ENCODE measurements around the gene DTNB. TPM values are rescaled to one million over a fixed set of nuclear protein-coding genes. Genes with fewer than 3 reads are reported as not detected.

The DTNB gene
- total RNA-seq, 2 donors from 2014 or later: 5.0 to 6.9 TPM

DNA sequence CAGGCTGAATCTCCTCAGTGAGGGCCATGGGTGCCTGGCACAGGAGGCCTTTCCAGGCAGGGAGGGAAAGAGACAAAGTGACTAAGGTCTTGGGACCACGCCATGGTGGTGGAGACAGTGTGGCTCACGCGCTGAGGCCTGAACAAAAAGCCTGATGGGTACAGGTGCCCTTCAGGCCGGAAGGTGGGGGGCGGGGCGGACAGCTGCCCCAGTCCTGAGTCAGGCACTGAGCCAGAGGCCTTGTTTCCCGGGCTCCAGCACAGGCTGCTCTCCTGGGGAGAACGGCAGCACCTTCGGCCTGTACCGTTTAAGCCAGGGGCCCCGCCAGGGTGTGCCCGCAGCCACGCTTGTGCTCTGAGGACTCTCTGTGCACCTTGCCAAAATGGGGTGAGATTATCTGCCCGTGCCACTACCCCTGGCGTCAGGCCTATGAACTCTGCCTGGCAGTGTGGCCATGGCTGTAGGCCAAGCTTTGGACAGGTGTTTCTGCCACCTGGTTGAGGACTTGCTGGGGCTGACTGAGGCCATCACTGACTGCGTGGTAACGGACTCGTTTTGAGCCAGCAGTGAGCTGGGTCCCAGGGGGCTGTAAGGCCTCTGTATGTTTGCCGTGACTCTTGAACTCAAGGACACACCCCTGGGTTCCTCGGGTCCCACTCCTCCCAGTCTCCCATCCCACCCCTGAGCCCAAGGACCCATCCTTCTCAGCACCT lies 300.0 kb downstream of the DTNB start:
- DNase-seq: peak; percentile 57 to 58
- peak; percentile 54 for ATAC-seq
- intact Hi-C loops (cut with DNase I, micrococcal nuclease): no loop called here

- ATAC-seq (no peak), DNase-seq (peak in 1 of 2 donors; percentile 24)
- intact Hi-C loops (cut with DNase I, micrococcal nuclease): no loop called here
These were observed 300.7 kb downstream of the DTNB start for GRCh38 chr2:25372405-25373268.

- intact Hi-C loops (cut with DNase I, micrococcal nuclease): no loop called here
- ATAC-seq (peak; percentile 54), DNase-seq (peak in 1 of 2 donors; percentile 24)
These were observed 301.8 kb downstream of the DTNB start for GRCh38 chr2:25371253-25372241.

- ATAC-seq: no peak
- intact Hi-C loops (cut with DNase I, micrococcal nuclease): no loop called here
- DNase-seq: no peak
These were observed 303.5 kb downstream of the DTNB start for GRCh38 chr2:25369876-25370275.

- no peak for DNase-seq
These were observed 303.9 kb downstream of the DTNB start for GRCh38 chr2:25369439-25369838.

GRCh38 chr2:25368660-25369059 lies 304.7 kb downstream of the DTNB start:
- ATAC-seq (no peak), DNase-seq (no peak)
- intact Hi-C loops (cut with DNase I, micrococcal nuclease): no loop called here

More at GRCh38 chr2:25369439-25369838, 303.9 kb downstream of the DTNB start:
- intact Hi-C loops (cut with DNase I, micrococcal nuclease): no loop called here
- ATAC-seq: no peak

DNA sequence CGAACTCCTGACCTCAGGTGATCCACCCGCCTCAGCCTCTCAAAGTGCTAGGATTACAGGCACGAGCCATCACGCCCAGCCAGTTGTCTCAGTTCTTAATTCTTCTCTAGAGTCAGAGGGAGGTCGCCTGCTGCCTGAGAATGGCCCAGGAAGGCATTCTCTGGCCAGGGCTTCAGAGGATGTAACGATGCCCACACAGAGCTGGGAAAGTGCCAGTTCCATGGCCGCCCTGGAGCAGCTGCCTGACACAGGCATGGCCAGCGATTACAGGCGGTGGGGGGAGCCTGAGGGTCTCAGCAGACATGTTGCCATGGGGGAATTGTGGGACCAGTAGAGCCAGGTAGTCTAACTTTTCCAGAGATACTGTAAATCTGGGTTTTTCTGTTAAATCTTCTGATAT lies 306.1 kb downstream of the DTNB start:
- DNase-seq (no peak), ATAC-seq (no peak)
- intact Hi-C loops (cut with DNase I, micrococcal nuclease): no loop called here

DNA sequence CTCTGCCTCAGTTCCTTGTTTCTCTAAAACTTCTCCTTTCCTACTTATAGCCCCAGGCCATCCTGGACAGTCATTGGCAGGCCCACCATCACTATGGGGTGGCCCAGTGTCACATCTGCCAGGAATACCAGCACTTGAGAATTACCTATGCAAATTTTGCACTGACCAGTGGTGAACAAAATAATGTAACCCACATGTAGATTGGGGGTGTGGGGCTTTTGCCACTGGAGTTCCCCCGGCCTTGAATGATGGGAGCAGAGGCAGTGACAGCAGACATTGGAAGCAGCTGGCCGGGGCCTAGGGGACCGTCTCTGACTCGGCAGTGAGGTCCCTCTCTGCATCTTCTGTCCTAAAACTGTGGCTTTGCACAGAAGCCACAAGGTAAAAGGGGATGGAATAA lies 306.7 kb downstream of the DTNB start:
- intact Hi-C loops (cut with DNase I, micrococcal nuclease): no loop called here
- ATAC-seq: no peak
- DNase-seq: no peak

- no peak for ATAC-seq
These were observed 308.1 kb downstream of the DTNB start for GRCh38 chr2:25365241-25365640.

DNA sequence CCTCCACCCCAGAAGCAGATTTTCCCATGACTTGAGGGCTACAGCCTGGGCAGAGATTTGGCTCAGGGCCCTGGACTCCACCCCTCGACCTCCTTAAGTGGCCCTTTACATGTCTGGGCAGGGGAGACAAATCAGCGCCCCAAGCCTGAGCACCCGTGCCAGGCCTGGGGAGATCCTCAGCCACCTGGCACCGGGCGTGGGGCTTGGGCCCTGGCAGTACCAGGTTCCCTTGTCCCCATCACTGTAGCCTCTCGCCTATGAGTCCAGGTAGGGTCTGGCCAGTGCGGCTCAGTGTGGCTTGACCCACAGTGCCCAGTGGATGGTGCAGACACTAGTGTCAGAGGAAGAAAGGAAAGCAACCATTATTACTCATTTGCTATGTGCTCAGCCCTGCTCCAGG lies 309.6 kb downstream of the DTNB start:
- ATAC-seq: no peak
- DNase-seq: no peak
- intact Hi-C loops (cut with DNase I, micrococcal nuclease): no loop called here

More at GRCh38 chr2:25365241-25365640, 308.1 kb downstream of the DTNB start:
- intact Hi-C loops (cut with DNase I, micrococcal nuclease): no loop called here
- DNase-seq: no peak

DNA sequence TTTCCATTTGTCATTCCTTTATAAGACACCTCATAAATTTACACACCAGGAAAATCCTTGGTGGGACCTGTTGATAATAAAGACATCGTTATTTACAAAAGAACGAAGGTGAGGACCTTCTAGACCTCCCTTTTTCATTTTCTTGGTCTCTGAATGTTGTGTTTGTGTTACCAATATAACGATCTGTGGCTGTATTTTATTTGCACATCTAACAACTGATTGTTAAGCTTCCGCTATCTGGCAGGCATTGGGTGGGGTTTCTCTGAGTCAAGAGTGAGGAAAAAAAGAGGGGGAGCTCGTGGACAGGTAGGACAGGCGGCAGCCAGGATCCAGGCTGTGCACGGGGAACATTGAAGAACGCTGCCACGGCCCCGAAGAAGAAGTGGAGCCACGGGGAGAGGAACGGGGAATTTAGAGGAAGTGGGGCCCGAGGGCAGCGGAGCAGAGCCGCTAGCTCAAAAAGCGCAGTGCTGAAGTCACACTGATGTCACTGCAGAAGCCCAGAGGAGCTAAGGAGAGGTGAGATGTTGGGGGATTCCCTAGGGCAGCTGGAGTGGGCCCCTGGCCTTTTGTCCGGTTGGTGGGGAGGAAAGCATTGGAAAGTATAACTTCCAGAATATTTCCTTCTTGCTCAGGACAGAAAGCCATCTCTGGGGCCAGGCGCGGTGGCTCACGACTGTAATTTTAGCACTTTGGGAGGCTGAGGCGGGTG lies 310.8 kb downstream of the DTNB start:
- intact Hi-C loops (cut with DNase I, micrococcal nuclease): no loop called here
- DNase-seq: peak; percentile 59 to 70
- ATAC-seq: peak; percentile 65

DNA sequence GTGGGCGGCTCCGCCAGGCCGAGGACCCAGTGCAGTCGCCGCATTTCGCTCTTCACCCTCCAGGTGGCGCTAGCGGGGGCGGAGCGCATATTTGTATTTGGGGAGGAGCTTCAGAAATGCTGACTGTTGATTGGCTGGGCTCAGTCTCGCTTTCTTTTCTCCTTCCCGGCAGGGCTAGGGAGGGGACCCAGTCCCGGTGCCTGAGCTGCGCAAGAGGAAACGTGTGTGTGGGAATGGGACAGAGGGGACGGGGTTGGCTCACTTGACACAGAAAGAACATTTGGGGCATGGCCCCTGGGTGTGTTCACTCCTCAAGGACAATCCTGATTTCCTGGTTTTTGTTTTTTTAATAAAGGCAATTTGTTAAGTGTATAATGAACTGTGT lies 311.3 kb downstream of the DTNB start:
- ATAC-seq (peak; percentile 99), DNase-seq (peak; percentile 91 to 93)
- intact Hi-C loops (cut with DNase I, micrococcal nuclease): no loop called here

DNA sequence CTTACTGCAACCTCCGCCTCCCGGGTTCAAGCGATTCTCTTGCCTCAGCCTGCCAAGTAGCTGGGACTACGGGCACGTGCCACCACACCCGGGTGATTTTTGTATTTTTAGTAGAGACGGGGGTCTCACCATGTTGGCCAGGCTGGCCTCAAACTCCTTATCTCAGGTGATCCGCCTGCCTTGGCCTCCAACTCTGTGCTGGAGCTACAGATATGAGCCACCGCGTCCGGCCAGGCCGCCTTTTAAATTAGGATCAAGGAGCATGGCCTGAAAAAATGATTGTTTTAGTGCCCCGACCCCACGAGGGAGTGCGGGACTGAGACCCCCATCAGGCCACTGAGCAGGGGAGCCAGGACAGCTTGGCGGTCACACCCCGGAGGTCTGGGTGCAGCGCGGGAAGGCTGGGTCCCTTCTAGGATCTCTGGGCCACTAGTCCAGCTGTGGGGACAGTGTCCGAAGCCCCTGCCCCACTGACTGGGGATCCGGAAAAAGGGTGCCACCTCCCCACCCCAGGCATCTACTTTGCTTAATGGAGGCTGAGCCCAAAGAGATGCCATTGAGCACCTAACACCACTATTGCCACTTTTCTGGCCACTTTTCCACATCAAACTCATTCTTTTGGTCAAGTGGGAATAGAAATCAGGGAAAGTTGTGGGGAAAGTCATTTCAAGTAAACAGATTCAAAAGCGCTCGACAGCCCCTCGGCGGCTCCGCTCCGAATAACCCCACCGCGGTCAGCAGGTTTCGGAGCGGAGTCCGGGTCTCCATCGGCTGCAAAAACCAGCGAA lies 311.9 kb downstream of the DTNB start:
- ATAC-seq (no peak), DNase-seq (no peak)
- intact Hi-C loops (cut with DNase I, micrococcal nuclease): no loop called here

DNA sequence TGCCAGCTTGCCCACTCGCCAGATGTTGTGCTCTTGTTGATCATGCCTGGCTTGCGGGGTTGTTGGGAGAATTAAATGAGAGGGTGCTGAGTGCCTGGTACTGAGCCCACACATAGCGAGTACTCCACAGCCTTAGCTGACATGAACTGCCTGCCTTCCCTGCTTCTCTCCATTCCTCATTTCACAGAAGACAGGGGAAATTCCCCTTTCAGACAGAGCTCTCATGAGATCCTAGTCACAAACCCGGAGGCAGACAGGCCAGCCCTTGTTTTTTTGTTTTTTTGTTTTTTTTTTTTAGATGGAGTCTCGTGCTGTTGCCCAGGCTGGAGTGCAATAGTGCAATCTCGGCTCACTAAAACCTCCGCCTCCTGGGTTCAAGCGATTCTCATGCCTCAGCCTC lies 314.5 kb downstream of the DTNB start:
- DNase-seq (no peak), ATAC-seq (no peak)
- intact Hi-C loops (cut with DNase I, micrococcal nuclease): no loop called here

DNA sequence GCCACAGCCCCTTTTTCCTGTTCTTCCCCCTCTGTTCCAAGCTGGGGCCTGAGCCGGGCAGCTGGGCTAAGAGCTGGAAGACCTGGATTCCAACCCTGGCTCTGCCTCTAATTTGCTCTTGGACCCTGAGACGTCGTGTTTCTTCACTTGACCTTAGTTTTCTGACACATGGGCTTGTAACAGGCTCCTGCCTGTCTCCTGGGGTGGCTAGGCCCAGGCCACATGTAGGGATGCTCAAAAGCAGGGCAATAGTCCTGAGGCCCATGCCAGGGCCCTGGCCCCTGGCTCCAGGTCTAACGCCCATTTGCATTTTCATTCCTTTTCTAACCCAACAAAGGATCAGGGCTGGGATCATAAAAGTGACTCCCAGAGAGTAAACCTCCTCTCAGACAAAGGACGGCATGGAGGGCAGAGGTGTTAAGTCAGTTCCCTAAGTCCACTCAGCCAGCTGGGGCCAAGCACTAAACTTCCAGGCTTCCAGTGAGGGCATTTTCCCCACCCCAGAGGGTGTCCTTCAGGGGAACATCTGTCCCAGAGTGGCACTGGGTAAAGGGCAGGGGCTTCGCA lies 315.0 kb downstream of the DTNB start:
- DNase-seq (no peak), ATAC-seq (no peak)
- intact Hi-C loops (cut with DNase I, micrococcal nuclease): no loop called here

GRCh38 chr2:25356088-25356487 lies 317.3 kb downstream of the DTNB start:
- DNase-seq (no peak), ATAC-seq (no peak)
- intact Hi-C loops (cut with DNase I, micrococcal nuclease): no loop called here

DNA sequence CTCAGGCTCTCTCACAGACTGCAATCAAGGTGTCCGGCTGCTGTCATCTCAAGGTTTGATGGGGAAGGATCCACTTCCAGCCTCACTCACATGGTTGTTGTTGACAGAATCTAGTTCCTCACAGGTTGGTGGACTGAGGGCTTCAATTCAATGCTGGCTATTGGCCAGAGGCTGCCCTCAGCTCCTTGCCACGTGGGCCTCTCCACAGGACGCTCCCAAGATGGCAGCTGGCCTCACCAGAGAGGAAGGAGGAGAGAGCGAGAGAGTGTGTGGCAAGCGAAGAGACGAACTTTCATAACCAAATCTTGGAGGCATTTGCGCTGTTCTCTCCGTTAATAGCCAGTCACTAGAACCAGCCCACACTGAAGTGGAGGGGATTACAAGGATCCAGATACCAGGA lies 318.1 kb downstream of the DTNB start:
- DNase-seq: no peak

More for the DNA sequence above, 318.1 kb downstream of the DTNB start:
- no peak for ATAC-seq
- intact Hi-C loops (cut with DNase I, micrococcal nuclease): no loop called here
